NCI-H526 (cell line): ENCODE measurements around the gene DPP9.
A peak's percentile ranks its signal among the peaks of the same experiment; 100 is the strongest.
"Not testable (repeated sequence)": the region's sequence is repeated elsewhere in the genome, so short reads cannot be mapped to it uniquely, and the experiment has no call there.

Experiments used
- DNase-seq, 2 experiments: peaks; one replicate each; lab custom pipeline; 2025; lab: John Stamatoyannopoulos, UW

DPP9 gene

DNA sequence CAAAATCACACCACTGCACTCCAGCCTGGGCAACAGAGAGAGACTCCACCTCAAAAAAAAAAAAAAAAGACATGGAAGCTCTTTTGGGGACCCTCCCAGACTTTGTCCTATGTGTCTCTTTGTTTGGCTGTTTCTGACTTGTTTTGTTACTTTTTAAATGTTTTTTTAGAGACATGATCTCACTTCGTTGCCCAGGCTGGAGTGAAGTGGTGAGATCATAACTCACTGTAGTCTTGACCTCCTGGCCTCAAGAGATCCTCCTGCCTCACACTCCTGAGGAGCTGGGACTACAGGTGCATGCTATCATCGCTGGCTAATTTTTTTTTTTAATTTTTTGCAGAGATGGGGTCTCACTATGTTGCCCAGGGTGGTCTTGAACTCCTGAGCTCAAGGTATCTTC lies 16.4 kb upstream of the DPP9 start:
- DNase-seq = no peak

DNA sequence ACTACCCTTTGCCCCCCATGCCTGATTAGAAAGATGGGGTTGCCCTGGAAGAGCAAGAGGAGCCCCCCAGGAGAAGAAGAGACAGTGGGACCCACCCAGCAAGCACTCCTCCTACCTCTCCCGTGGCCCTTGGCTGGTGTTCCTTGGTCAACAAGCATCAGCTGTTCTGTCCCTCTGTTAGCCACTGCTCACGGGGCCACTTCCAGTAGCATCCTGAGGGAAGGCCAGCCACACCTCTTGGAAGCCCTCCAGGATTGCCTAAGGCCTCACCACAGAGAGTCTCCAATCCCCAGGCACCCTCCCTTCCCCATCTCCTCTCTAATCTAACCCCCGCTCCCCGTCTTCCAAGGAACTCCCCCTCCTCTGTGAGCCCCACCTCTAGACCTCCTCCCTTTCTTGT lies 15.1 kb upstream of the DPP9 start:
- no peak for DNase-seq

DNA sequence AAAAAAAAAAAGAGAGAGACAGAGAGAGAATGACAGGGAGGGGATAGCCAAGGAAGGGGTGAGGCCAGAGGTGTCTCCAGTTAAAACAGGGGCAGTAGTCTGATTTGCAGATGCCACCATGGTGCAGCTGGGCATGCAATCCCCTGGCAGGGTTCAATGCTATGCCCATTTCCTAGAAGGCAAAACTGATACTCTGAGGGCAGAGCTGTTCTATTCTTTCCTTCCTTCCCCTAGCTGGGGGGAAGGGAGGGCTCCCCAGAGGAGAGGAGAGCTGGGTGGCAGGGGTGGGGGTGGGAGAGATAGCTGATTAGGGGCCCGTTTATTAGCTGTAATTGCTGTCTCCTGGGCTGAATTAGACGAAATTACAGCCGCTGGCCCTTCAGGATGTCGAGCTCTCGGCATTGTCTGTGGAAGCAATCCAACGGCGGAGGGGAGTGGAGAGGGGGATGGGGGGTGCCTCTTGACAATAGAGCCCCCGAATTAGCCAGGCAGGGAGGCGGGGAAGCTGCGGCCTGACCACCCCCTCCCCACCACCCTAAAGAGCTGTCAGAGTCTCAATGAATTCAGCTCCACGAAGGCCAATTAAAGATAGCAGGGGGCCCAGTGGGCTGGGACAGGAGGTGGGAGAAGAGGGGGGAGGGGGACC lies 14.4 kb upstream of the DPP9 start:
- DNase-seq = no peak

DNA sequence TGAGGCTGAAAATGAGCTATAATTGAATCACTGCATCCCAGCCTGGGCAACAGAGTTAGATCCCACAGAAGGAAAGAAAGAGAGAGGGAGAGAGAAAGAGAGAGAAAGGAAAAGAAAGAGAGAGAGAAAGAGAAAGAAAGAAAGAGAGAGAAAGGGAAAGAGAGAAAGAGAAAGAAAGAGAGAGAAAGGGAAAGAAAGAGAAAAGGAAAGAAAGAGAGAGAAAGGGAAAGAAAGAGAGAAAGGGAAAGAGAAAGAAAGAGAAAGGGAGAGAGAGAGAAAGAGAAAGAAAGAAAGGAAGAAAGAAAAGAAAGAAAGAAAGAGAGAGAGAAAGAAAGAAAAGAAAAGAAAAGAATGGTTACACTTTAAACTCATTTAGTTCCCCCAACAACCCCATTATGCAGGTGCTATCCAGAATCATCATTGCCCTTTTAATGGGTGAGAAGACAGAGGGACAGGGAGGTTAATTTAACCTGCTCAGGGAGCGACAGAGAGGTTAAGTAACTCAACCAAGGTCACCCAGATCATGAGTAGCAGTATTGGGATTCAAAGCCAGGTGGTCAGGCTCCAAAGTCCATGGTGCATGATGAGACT lies 10.2 kb upstream of the DPP9 start:
- no peak for DNase-seq

DNA sequence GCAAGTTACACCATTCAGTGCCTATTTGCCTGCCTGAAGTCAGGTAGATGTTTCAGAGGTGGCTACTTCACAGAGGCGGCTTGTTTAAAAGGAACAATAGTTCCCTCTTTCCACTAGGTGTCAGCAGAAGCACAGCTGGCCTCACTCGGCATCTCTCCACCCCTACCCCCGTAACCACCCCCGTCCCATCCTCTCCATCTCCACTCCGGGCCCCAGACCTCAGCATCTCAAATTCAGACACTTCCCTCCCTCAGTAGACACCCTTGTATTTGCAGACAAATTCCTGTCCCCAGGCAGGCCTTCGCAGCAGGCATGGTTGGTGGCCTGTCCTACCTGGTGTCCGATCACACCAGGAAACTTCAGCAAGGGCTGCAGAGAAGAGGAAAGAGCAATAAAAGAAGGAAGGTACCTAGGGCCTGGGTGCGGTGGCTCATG lies 9.1 kb upstream of the DPP9 start:
- DNase-seq = peak; percentile 63 to 74

DNA sequence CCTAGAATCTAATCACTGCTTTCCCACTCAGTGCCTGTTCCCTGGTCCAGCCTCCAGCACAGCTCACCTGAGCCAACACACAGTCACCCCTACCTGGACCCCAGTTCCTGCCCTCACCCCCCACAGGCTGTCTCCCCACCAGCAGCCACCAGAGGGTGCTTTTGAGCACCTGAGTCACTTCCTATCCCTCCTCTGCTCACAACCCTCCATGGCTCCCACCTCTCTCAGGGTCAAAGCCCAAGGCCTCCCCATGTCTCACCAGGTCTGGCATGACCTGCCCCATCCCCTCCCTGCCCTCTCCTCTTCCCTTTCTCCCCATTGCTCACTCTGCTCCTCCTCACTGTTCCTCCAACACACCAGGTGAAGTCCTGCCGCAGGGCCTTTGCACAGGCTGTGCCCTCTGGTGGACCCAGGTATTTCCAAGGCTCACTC lies 7.1 kb upstream of the DPP9 start:
- peak in 1 of 2 experiments; percentile 20 for DNase-seq

DNA sequence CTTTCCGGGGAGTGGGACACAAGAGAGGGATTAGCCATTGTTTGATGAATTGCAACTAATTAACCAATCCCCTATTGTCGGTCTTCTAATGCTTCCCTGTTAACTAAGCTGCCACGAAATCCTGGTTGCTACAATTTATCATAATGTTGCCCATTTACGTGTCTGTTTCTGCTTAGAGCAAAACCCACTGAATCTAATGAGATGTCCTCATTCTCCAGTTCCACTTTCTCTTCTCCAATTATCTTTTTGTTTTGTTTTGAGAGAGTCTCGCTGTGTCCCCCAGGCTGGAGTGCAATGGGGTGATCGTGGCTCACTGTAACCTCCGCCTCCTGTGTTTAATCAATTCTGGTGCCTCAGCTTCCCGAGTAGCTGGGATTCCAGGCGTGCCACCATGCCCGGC lies 5.2 kb upstream of the DPP9 start:
- DNase-seq = no peak

DNA sequence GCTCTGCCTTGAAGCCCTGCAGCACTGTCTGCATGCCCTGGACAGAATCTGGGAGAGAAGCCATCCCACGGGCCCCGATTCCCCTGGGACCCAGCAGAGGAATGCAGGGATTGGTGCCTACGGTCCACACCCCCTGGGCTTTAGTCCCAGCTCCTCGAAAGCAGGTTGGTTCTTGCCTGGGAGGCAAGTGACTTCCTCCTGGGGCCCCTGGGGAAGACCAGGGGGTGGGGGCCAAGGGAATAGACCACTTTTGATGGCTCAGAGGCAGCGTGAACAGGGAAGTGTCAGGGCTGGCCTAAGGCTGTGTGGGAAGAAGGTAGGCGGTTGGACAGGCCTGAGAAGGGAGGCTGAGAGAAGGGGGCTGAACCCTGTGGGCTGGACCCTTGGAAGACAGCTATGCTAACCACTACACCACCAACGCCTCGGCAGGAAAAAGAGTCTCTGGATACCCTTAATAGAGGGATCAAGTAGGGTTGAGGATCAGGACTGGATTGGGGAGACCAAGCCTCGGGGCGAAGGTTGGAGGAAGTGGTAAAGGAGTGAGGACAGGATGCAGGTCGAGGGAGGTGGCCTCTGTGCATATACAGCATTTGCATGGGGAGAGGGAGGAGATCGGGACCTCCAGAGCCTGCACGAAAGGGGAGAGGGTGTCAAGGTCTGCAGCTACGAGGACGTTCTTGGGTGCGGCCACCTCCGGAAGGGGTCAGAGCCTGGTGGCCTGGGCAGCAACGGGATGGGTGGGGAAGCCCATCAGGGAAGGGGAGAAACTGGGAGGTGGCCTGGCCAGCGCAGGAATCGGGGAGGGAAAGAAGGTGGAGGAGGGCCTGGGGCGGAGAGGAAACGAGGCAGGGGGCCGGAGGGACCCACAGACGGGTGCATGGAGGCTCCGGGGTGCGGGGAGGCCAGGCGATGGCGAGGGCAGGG lies 709 bp downstream of the DPP9 start:
- DNase-seq = peak in 1 of 2 experiments; percentile 7

DNA sequence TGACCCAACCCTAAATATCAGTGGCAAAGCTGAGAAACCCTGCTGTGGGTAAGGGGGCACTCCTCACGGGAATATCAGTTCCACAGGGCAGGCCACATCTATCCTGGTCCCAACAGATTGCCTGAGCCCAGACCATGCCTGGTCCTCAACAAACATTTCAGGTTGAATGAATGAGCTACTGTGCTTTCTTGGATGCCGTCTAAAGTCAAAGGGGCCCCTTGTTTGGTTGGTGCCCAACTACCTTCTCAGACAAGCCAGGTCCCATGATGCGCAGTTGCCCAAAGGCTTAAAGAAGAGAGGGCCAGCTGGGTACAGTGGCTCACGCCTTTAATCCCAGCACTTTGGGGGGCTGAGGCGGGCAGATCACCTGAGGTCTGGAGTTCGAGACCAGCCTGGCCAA lies 2.4 kb downstream of the DPP9 start:
- DNase-seq = no peak

DNA sequence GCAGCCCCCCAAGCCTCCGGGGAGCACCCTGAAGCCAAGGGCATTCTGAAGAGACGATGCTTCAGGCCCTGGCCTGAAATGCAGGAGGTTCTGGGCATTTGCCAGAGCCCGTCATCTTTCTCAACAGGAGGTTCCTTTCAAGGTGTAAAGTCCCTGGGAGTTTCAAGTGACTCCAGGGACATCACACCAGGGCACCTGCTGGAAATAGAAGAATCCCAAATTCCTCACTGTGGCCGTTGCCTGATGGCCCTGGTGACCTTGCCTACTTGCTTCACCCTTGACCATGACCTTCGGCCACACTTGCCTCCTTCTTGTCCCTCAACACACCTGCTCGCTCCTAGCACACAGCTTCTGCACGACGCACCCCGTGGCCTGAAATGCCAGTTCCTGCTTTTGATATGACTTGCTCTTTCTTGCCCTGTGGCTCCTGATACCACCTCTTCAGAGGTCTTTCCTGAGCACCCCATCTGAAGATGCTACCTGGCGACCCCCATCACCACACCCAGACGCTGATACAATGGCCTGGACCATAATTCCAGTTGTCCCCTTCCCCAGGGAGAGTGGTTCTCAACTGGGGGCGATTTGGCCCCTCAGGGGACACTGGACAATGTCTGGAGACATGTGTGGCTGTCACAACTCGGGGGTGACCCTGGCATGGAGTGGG lies 3.5 kb downstream of the DPP9 start:
- no peak for DNase-seq

DNA sequence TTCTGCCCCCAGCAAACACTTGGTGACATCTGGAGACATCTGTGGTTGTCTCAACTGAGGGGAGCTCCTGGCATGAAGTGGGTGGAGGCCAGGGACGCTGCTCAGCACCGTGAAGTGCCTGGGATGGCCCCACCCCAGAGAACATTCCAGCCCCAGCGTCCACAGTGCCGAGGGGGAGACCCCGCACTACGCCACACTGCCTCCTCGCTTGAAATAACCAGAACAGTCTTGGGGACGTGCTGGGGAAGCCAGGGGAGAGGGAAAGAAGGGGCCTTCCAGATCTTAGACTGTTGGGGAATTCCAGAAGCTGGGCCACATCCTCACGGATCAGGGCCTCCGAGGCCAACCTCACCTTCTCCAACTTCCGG lies 4.2 kb downstream of the DPP9 start:
- no peak for DNase-seq

DNA sequence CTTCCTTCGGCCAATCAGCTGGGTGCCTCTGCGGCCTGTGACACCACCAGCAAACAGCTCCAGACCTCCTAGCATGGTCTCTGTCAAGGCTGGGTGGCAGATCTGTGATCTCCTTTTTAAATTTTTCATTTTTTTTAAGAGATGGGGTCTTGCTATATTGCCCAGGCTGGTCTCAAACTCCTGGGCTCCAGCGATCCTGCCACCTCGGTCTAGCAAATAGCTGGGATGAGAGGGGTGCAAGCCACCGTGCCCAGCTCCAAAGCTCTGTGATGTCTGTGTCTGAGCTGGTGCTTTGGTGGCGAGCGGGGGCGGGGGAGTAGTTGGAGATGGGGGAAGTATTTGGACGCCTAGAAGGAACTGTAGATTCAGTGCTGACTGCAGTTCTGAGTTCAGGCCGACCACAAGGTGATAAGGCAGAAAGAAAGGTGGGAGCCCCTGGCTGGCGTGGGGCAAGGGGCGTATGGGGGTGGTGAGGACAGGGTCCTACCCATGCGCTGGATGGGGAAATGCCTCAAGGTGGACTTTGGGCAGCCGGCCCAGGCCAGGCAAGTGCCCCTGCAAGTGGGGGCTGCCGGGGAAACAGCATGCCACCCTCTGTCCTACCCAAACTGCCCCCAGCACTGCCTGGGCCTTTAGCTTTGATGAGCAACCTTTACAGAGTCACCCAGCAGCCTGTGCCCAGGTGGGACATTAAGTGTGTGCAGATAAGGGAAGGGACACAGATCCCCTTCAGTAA lies 5.5 kb downstream of the DPP9 start:
- DNase-seq = no peak

DNA sequence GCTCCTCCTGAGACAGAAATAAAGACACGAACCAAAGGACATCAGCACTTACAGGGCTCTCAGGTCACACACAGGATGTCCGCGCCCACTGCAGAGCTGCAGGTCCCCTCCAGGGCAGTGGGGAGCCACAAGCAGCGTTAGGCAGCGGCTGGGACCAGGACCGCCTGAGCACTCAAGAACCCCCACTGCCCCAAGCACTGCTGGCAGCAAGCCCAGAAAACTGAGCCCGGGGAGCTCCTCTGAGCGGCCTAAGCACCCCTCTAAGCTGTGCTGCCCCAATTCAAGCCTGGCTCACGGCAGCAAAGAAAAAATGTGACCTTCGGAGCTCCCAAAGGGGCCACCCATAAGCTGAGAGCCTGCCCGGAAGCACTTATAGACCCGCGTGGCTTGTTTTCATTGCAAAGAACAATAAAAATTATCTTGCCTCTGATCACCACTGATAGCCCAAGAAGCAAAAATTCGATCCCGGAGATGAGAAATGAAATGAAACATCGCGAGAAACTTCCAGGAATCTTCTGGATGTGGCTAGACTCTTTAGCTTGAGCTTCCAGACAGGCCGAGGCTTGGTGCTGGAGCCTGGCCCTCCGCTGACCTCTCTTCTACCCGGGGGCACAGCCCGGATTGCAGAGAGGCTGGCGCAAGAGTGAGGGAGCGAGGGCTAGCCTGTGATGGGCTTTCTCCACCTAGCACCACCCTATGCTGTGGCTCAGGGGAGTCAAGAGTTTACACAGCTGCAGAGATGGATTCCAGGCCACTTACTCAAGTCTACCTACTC lies 6.3 kb downstream of the DPP9 start:
- no peak for DNase-seq

DNA sequence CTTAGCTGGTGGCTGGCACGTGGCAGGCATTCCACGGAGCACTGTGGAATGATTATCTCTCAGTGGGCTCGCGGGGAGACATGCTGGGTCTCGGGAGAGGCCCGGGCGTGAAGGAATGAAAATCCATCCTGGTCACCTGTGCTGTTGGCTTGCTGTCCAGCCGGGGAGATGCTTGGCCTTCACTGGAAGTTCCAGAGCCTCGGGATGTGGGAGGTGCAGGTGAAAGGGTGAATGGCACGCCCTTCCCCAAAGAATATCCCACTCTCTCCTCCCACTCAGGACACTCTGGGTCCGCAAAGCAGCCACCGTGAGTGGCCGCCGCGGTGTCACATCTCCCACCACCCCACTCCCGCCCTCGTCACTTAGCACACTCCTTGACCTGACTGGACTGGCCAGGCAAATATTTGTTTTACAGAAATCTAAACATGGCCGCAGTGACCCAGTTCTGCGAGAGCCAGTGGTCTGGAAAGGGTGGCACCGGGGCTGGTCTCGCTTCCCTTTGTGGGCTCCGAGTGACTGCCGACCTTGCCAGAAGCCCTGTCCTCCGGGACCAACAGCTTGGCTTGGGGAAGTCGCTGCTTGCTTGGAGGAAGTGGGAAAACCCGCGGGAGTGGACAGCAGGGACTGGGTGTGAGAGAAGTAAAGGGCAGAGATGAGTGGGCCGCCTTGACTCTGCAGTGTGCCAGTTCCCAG lies 8.0 kb downstream of the DPP9 start:
- no peak for DNase-seq

DNA sequence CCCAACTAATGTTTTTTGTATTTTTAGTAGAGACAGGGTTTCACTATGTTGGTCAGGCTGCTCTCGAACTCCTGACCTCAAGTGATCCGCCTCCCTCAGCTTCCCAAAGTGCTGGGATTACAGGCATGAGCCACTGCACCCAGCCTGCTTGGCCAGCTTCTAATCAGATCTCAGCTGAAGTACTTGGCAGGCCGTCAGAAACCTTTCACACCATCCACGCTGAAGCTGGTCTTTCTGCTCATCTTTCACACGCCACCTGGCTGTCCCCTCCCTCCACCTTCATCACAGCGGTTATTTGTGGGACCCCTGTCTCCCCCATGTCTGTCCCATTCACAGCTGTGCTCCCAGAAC lies 8.5 kb downstream of the DPP9 start:
- DNase-seq = not testable (repeated sequence)

DNA sequence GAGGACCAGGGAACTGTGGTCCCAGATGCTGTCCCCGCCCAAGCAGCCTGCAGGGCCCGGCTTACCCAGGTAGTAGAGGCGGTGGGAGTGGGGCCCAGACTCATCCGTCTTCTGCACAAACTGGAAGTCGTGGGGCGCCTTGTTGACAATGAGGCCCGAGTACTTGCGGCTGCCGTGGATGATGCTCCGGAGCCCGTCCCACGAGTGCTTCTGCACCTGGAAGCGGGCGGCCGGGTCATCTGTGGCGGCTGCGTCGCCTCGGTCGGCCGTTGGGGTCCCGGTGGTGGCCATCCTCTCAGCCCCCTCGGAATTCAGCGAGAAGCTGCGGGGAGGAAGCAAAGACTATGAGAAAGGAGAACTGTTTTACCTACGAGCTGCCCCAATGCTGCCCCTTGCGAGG lies 9.6 kb downstream of the DPP9 start:
- DNase-seq = no peak

DNA sequence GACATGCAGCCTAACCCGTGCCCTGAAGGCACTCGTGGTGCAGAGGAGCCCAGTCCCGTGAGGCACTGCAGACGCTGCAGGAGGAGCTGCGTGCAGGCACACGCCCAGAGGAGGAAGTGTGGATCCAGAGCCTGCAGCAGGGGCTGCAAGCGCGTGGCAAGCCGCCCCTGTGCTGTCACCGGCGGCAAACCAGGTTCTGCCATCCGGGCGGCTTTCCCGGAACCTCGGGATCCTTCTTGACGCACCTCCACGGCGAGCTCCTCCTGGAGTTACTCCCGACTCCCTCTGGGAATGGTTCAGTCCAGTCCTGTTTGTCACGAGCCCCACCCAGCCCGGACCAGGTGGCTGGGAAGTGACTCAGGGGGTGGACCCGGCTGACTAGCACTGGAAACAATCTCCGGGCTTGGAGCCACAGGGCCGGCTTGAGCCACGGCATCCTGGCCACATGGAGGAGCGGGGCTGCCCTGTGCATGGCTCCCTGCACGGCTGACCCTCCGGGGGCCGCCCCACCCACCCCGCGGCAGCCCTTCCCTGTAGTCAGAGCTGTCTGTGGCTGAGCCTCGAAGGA lies 10.2 kb downstream of the DPP9 start:
- no peak for DNase-seq

DNA sequence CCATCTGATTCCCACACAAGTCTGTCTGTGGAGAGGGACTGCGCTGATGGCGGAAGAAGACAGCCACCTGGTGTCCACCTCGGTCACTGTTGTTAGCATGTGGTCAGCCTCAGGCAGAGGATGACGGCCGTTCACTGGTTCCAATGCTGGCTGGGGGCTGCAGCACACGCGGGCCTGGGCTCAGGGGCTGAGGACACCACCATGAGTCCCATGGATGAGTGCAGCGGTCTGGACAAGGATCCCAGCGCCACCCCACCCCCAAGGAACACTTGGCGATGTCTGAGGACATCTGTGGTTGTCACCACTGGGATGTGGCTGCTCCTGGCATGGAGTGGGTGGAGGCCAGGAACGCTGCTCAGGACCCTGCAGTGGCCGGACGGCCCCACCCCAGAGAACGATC lies 10.9 kb downstream of the DPP9 start:
- DNase-seq = no peak

DNA sequence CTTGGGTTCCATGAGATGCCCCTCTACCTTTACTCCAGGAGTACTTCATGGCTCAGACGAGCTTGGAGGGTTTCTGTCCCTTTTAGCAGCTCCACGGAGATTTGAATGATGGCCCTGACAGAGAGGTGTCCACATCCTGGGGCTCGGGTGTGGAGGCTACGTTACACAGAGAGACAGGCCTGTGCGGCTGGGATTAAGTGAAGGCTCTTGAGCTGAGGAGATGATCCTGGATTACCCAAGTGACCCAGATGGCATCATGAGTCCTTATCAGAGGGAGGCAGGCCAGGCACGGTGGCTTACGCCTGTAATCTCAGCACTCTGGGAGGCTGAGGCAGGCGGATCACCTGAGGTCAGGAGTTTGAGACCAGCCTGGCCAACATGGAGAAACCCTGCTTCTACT lies 12.4 kb downstream of the DPP9 start:
- no peak for DNase-seq

DNA sequence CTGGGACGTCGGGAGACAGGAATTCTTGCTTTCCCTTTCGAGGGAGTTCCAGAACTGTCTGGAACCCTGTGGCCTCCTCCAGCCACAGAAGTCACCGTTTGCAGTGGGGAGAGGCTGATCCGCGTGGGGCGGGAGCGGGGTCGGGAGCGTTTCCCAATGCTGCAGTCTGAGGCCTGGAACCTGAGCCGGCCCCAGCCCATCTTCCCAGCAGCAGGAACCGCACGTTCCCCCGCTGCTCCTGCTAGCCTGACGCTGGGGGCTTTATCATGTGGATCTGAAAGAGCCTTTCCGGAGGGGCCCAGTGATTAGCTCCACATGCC lies 13.4 kb downstream of the DPP9 start:
- no peak for DNase-seq
